Cardiac atrium fibroblast (primary cell): ENCODE results near the gene OR4C3. TPM values are rescaled to one million over a fixed set of nuclear protein-coding genes. Genes with fewer than 3 reads are reported as not detected.

Experiments used
- total RNA-seq: library from RNA; depleted of rRNA; stranded (reverse); fragments of >200 nt; gene quantifications from 2 replicates; pipeline ENCODE4 v1.2.3, GENCODE V29; 2015

Gene OR4C3
- not detected in 2 replicates for total RNA-seq

DNA sequence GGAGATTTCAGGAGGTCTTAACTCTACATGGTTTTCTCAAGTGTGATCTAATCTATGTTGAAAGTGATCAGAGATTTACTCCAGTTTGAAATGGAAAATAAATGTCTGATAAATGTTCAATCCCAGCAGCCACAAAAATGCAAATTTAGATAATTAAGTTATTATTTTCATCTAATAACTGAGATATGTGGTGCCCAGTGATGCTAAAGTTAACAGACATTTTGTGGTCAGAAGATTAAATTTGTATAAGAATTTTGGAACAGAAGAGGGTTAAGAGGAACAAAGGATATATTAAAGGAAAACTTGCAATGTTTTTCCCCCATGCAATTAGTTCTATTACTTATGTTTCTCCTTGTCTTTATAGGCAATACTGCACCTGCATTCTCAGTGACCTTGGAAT is at the start of gene OR4C3:
Gene OR4C3, plus strand, starts transcription at position 301 of the 400 bp plus-strand sequence. CDS start 102 bp downstream, outside the sequence.

DNA sequence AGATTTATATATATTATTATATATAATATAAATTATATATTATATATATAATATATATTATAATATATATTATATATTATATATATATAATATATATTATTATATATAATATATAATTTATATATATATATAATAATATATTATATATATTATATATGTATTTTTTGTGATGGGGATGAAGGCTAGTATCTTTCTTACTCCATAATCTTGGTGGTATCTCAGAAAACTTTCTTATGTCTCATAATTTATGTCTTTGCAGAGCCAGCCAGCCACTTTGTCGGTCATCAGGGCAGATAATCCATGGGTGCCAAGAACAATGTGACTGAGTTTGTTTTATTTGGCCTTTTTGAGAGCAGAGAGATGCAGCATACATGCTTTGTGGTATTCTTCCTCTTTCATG is 18.8 kb upstream of the OR4C3 start, which contains the start of gene OR4S1:
Gene OR4S1, plus strand, starts transcription at position 301 of the 400 bp plus-strand sequence. Its CDS starts 0 bp downstream, at position 301.

DNA sequence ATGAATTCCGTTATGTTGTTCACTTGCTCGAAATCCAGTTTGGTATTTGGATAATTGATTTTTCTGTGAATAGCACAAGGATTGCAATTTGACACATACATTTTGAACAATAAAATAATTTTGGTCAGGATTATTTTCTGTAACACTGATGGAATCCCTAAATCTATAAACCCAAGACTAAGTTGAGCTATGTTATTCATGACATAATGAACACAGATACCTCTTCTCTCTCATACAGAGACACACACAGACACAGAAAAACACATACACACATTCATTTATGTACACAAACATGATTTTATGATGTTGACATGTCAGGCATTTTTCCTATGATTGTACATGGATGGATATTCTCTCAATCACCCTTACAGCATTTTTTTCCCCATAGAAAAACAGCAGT is 41.6 kb downstream of the OR4C3 start, which contains the start of gene OR4C5:
Gene OR4C5, minus strand, starts transcription at position 101 of the 400 bp plus-strand sequence. Its CDS starts 0 bp downstream, at position 101.

Other genes with a start within 250 kb of the OR4C3 start
- not detected in 2 replicates for gene OR4B1, start 108.1 kb upstream of the OR4C3 start, total RNA-seq
- not detected in 2 replicates for gene OR4X2, start 79.8 kb upstream of the OR4C3 start, total RNA-seq
- gene OR4X1, start 61.1 kb upstream of the OR4C3 start, total RNA-seq: not detected in 2 replicates
- gene OR4S1, start 18.7 kb upstream of the OR4C3 start, total RNA-seq: not detected in 2 replicates
- gene OR4C5, start 41.5 kb downstream of the OR4C3 start, total RNA-seq: not detected in 2 replicates
- gene OR4A47, start 163.9 kb downstream of the OR4C3 start, total RNA-seq: not detected in 2 replicates